ENCODE measurements around the gene DIP2B. TPM values are rescaled to one million over a fixed set of nuclear protein-coding genes. Genes with fewer than 3 reads are reported as not detected.

Gene DIP2B
- total and polyA plus RNA-seq, 2 of the 13 experiments (the other 11 are each of a cell fraction or from before 2014, with no cell fraction given): 32.1 to 35.8 TPM

GRCh38 chr12:50764286-50765094 lies 259.7 kb downstream of the DIP2B start (continued):
- TF ChIP-seq E2F2 (CRISPR knock-in tag; IDR thresholded peaks at IDR 0.05; ENCODE audit: borderline replicate concordance): no peak
- no peak for TF ChIP-seq HMGXB3 (CRISPR knock-in tag; IDR thresholded peaks at IDR 0.05; ENCODE audit: borderline replicate concordance)
- 0 out of 2 replicates have a peak, but pooled peaks have one; percentile 75 for TF ChIP-seq ZNF800 (CRISPR knock-in tag; IDR thresholded peaks at IDR 0.05)
- TF ChIP-seq SP2 (CRISPR knock-in tag; IDR thresholded peaks at IDR 0.05): no peak
- TF ChIP-seq, protein P1, sequence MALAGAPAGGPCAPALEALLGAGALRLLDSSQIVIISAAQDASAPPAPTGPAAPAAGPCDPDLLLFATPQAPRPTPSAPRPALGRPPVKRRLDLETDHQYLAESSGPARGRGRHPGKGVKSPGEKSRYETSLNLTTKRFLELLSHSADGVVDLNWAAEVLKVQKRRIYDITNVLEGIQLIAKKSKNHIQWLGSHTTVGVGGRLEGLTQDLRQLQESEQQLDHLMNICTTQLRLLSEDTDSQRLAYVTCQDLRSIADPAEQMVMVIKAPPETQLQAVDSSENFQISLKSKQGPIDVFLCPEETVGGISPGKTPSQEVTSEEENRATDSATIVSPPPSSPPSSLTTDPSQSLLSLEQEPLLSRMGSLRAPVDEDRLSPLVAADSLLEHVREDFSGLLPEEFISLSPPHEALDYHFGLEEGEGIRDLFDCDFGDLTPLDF (CRISPR knock-in tag; IDR thresholded peaks at IDR 0.05): peak; percentile 8; the same call in 1 of the 2 replicates
- 0 out of 2 replicates have a peak, but pooled peaks have one; percentile 42 for TF ChIP-seq ZNF230 (CRISPR knock-in tag; IDR thresholded peaks at IDR 0.05)
- TF ChIP-seq ZNF768 (CRISPR knock-in tag; IDR thresholded peaks at IDR 0.05): peak; percentile 39; the same call in 1 of the 2 replicates
- TF ChIP-seq ADNP (CRISPR knock-in tag; IDR thresholded peaks at IDR 0.05): no peak
- TF ChIP-seq ZNF546 (CRISPR knock-in tag; conservative IDR thresholded peaks at IDR 0.05): no peak
- TF ChIP-seq ZNF572 (CRISPR knock-in tag; IDR thresholded peaks at IDR 0.05): no peak
- peak; percentile 58; the same call in 1 of the 2 replicates for TF ChIP-seq ZNF503 (CRISPR knock-in tag; IDR thresholded peaks at IDR 0.05)
- TF ChIP-seq MTF1 (CRISPR knock-in tag; IDR thresholded peaks at IDR 0.05): no peak
- TF ChIP-seq CREB3 (CRISPR knock-in tag; IDR thresholded peaks at IDR 0.05): 0 out of 2 replicates have a peak, but pooled peaks have one; percentile 38
- peak; percentile 71; the same call in 1 of the 2 replicates for TF ChIP-seq ZNF746 (CRISPR knock-in tag; IDR thresholded peaks at IDR 0.05)
